GM12874 (cell line): ENCODE data around the gene ACSS2.

Experiments
- TF ChIP-seq, protein P1 (sequence below): IDR thresholded peaks from 2 replicates; pipeline ENCODE4 v1.5.1; 2011; ENCODE audit warnings: low read depth, mild to moderate bottlenecking, control low read depth, low read length, moderate library complexity; ENCODE audit not compliant: insufficient read depth

The ACSS2 gene

DNA sequence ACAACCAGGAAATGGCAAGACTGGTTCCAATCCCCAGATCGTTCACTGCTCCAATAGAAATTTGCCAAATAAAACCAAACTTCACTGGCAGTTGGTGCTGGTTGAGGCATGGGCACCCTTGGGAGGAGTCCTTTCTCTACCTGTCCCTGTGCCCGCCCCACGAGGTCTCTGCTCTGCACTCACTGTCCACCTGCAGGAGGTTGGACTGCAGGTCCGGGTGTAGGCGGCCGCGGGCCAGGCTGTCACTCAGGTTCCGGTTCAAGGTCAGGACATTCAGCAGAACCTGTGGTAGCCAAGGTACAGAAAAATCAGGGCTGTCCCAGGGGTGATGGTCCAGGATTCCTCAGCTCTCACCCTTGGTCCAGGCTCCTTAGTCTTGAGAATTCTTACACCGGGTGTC is 26.6 kb upstream of the ACSS2 start:
- TF ChIP-seq, protein P1, sequence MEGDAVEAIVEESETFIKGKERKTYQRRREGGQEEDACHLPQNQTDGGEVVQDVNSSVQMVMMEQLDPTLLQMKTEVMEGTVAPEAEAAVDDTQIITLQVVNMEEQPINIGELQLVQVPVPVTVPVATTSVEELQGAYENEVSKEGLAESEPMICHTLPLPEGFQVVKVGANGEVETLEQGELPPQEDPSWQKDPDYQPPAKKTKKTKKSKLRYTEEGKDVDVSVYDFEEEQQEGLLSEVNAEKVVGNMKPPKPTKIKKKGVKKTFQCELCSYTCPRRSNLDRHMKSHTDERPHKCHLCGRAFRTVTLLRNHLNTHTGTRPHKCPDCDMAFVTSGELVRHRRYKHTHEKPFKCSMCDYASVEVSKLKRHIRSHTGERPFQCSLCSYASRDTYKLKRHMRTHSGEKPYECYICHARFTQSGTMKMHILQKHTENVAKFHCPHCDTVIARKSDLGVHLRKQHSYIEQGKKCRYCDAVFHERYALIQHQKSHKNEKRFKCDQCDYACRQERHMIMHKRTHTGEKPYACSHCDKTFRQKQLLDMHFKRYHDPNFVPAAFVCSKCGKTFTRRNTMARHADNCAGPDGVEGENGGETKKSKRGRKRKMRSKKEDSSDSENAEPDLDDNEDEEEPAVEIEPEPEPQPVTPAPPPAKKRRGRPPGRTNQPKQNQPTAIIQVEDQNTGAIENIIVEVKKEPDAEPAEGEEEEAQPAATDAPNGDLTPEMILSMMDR: no peak

DNA sequence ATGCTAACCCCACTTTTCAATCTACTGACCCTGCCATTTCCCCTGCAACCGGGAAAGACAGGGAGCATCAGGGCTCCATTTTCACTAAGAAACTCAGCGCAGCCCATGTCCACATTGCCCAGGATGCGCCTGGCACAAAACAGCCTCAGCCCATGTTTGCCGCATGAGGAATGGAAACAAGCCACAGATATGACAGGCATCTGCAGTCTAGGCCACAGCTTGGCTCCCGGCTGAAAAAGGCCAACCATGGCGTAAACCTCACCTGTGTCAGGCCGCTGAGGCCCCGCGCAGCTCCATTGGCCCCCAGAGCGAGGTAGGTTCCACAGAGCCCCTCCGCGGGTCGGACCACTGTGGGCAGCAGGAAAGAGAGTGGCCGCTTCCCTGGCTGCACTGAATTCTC is 25.4 kb upstream of the ACSS2 start:
- TF ChIP-seq, protein P1: no peak

DNA sequence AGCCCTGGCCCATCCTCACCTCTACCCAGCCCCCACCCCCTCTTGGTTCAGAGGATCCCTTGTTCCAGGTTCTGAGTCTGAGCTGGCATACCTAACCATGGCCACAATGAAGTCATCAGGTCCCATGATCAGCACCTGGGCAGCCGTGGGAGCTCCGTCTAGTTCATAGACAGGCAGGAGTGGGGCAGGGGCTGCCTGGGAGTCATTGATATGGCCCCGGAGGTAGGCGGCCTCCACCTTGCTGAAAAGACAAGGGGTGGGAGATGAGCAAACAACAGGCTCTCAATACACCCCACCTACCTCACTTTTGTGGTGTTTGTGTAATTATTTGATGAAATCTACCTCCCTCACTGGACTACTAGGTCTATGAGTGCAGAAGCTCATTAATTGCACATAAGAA is 24.1 kb upstream of the ACSS2 start:
- TF ChIP-seq, protein P1: no peak

DNA sequence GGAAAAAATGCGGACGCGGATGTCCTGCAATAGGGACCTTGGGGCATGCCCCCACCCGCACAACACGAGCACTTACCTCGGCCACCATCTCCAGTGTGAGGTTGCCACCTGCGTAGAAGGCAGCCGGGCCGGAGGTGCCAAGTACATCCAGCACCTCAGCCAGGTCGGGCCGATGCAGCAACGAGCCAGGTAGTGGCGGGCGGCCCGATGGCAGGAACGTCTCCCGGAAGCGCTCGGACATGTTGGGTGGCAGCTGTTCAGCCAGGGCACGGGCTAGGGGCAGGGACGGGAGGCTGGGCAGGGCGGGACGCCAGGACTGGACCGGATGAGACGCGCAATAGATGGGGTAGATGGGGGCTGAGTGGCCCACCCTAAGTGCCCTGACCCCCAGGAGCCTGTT is 17.0 kb upstream of the ACSS2 start:
- TF ChIP-seq, protein P1: no peak

DNA sequence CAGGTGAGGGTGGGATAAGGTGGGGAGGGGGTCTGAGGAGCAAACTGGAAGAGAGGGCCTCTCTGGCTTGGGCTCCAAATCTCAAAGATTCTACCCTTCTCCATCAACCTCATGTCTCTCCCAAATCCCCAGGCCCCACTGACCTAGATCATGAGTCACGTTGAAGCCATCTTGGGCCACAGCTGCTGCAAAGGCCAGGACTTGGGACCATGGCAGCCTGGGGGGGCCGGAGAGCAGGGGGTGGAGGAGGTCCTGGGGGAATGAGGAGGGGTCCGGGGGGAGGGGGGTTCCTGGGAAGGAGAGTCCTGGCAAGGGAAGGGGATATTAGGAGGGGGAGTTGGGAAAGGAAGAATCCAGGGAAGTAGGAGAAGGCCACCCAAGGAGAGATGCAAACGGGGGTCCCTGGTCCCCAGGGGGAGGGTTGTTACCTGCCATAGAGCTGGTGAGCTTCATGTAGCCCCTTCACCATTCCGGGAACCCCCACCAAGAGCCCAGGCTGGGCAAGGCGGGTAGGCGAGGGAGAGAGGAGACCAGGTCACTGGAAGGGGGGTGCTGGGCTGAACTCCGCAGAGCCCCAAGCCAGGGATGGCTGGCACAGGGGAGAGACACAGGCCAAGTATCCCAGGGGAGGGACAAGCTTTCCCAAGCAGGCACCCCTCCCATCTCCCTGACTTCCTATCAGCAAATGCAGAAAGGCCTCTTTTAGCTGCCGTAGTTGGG is 16.4 kb upstream of the ACSS2 start:
- TF ChIP-seq, protein P1: no peak

DNA sequence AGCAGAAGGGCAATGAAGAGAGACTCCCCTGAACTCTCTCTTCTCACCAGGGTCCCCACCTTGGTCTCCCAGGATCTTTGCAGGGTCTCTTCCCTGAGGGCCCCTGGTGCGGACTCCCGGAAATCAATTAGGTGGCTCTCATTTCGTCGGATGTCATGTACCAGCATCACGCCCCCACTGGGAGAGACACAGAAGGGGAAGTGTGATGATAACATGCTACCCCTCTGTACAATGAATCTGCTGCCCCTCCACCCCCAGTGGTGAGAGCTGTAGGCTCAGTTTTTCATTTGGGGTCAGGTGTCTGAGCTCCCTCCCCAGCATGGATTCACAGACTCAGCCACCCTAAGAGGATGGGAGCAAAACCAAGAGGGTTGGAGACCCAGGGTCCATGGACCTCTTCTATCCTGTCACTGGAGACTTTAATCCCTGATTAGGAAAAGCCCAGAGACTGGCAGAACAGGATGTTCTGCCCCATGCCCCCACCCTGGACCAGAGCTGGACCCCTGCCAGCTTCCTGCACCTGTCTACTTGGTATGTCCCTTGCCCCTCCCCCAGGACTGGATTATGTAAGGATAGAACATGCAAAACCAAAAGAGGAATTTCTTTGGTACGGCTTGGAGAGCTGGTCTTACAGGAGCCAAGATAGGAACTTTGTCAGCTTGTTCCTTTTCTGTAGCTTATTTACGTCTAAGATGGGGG is 14.9 kb upstream of the ACSS2 start:
- TF ChIP-seq, protein P1: no peak

DNA sequence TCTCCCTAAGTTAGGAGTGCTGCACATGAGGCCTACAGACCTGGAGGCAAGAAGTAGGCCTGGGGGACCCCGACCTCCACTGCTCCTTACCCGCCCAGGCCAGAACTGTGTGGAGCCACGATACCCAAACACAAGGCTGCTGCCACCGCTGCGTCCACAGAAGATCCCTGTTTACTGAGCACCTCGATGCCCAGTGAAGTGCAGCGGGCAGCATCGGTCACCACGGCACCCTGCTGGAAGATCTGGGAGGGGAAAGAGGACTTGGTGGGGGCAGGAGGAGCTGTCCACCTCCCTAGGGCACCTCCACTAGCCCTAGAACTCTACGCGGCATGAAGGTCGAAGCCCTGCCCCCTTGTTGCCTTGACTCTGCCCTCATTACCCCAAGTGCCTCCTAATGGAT is 13.7 kb upstream of the ACSS2 start:
- TF ChIP-seq, protein P1: no peak
